Ovary (tissue), 3 donors: ENCODE results near the gene CPA5.

Source experiments
- CTCF ChIP-seq, 3 donors: fragments of 450-650 bp in 2 of 3; fragments of 200-600 bp in 1 of 3; IDR thresholded peaks; one replicate each; pipeline versions ENCODE4 v1.5.1 to v1.8.0; 2016 to 2022; ENCODE audit warnings: antibody characterized with exemption in 3 of 3, mild to moderate bottlenecking in 1 of 3
- POLR2A ChIP-seq: fragments of 450-650 bp; IDR thresholded peaks from one replicate; pipeline ENCODE4 v1.6.1; 2017; ENCODE audit warnings: antibody characterized with exemption, mild to moderate bottlenecking, moderate library complexity
- donor health status: DM: no; HTN: no; CAD: no.

- TF ChIP-seq POLR2A (no peak), CTCF (IDR thresholded peaks at IDR 0.05) (no peak)
Observed at GRCh38 chr7:130299866-130300265, 44.8 kb upstream of the CPA5 start.
